Stomach (tissue), 9 donors: ENCODE results near the gene AK9. TPM values are rescaled to one million over a fixed set of nuclear protein-coding genes. Genes with fewer than 3 reads are reported as not detected.

Experiments
- DNase-seq, 2 donors: peaks; one replicate each; pipeline versions ENCODE4 v3.0.0 to v3.0.0-alpha.2; 2013 to 2019
- H3K27ac ChIP-seq, 5 donors: fragments of 200-600 bp in 4 of 5; sonication (generic) in 4 of 5; one replicate each; pipeline ENCODE4 v1.5.1; 2013 to 2019; ENCODE audit warnings: mild to moderate bottlenecking in 1 of 5, moderate library complexity in 1 of 5
- H3K27me3 ChIP-seq, 3 donors: fragments of 200-600 bp; sonication (generic); one replicate each; pipeline ENCODE4 v1.5.1; 2017 to 2019; ENCODE audit warnings: mixed run types in 1 of 3
- H3K36me3 ChIP-seq, 4 donors: fragments of 200-600 bp; sonication (generic); 1 replicate in 3 of 4; 2 replicates in 1 of 4; pipeline ENCODE4 v1.5.1; 2016 to 2019
- H3K4me1 ChIP-seq, 4 donors: fragments of 200-600 bp; sonication (generic); one replicate each; pipeline ENCODE4 v1.5.1; 2016 to 2019
- H3K4me3 ChIP-seq, 4 donors: fragments of 200-600 bp; sonication (generic) in 3 of 4; one replicate each; pipeline ENCODE4 v1.5.1; 2016 to 2019; ENCODE audit warnings: mild to moderate bottlenecking in 1 of 4
- H3K9me3 ChIP-seq, 4 donors: fragments of 200-600 bp; sonication (generic); one replicate each; pipeline ENCODE4 v1.5.1; 2016 to 2019
- EP300 ChIP-seq: sonication (generic); formaldehyde crosslinking; IDR thresholded peaks from one replicate; pipeline ENCODE4 v1.6.1; 2017; ENCODE audit warnings: antibody characterized with exemption
- POLR2A ChIP-seq, 4 donors: fragments of 450-650 bp; IDR thresholded peaks; one replicate each; pipeline ENCODE4 v1.6.1; 2016; ENCODE audit warnings: antibody characterized with exemption in 4 of 4, control low read depth in 2 of 4, mild to moderate bottlenecking in 1 of 4, moderate library complexity in 1 of 4
- POLR2AphosphoS5 ChIP-seq, 3 donors: sonication (generic); formaldehyde crosslinking; IDR thresholded peaks; one replicate each; pipeline ENCODE4 v1.6.1; 2016; ENCODE audit warnings: antibody characterized with exemption in 3 of 3
- WGBS, 5 donors: extraction: QIAGEN DNeasy Blood & Tissue Kit in 3 of 5; methylation state at CpG; one replicate each; pipeline versions ENCODE4 v1.1.5 to v1.1.7; 2013 to 2018; 5-methylcytosine and 5-hydroxymethylcytosine counted together
- intact Hi-C: fragments of 100-400 bp; cut with DNase I; formaldehyde crosslinking; loops from one replicate; pipeline ENCODE4 v1.15.1; 2023; ENCODE audit warnings: low total_unique reads
- polyA plus RNA-seq, 3 donors: library from polyadenylated mRNA; stranded (reverse); fragments of 200-250 nt; gene quantifications; one replicate each; pipeline ENCODE4 v1.2.3, GENCODE V29; 2013
- total RNA-seq, 5 donors: library from RNA; depleted of rRNA; stranded (reverse); fragments of >200 nt; gene quantifications; one replicate each; pipeline versions ENCODE4 v1.1.0 to v1.2.3, GENCODE V29; 2014 to 2016
- TF ChIP-seq, protein P1 (sequence below), 7 experiments: fragments of 450-650 bp in 4 of 7; fragments of 200-600 bp in 3 of 7; sonication (generic) in 3 of 7; IDR thresholded peaks; one replicate each; pipeline ENCODE4 v1.5.1; 2016 to 2019; ENCODE audit warnings: antibody characterized with exemption in 7 of 7, control low read depth in 2 of 7, mild to moderate bottlenecking in 1 of 7
- donor health status: healthy with polysubstance abuse.
- donor health status: Bipolar disorder and iron deficiency.
- donor health status: healthy.

AK9 gene
- total and polyA plus RNA-seq, 8 donors: 3.8 to 20.3 (median 9.1) TPM

DNA sequence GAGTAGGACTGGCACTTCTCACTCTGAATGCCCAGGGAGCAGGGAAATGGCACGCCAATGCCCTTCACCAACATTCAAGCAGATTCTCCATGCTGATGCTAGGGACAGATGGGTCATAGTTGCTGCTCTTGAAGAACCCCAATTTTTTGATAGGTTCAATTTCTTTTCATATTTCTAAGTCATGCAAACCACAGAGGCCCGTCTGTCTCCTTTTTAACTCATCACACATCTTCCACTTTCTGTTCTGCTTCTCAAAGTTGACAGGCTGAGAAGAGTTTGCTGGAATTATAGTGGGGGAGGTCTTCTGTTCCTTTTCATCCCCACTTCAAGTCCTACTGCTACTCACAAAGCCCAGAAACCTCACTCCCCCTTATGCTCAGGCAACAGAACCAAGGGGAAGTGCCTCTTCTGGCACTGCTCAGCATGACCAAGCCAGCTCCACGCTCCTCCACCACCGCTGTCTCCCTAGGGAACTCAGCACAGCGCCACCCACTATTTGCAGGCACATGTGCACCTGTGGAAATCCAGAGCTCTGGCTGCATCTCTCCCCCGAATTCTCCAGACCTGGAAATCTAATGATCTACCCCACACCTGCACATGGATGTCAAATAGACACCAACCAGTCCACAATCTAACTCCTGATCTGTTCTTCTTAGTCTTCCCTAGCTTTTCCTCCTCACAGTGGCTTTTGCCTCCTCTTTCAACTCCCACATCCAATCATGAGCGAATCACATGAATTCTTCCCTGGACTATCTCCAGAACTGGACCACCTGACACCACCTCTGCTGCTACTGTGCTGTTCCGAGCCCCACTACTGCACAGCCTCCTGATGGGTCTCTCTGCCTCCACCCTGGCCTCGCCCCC is 218.6 kb downstream of the AK9 start:
- no peak overlapping the region for H3K27ac ChIP-seq
- intact Hi-C loops: no loop called here
- peaks cover 0 to 29% (median 12%) of the 10 kb centered on the region in 4 donors for H3K4me1 ChIP-seq
- no peak overlapping the region for H3K4me3 ChIP-seq
- no peak for DNase-seq
- H3K9me3 ChIP-seq: no peaks in the 10 kb centered on the region
- TF ChIP-seq EP300: no peak
- no peak for TF ChIP-seq POLR2AphosphoS5 (IDR thresholded peaks at IDR 0.05)
- no peak for TF ChIP-seq POLR2A (IDR thresholded peaks at IDR 0.05)
- TF ChIP-seq, protein P1, sequence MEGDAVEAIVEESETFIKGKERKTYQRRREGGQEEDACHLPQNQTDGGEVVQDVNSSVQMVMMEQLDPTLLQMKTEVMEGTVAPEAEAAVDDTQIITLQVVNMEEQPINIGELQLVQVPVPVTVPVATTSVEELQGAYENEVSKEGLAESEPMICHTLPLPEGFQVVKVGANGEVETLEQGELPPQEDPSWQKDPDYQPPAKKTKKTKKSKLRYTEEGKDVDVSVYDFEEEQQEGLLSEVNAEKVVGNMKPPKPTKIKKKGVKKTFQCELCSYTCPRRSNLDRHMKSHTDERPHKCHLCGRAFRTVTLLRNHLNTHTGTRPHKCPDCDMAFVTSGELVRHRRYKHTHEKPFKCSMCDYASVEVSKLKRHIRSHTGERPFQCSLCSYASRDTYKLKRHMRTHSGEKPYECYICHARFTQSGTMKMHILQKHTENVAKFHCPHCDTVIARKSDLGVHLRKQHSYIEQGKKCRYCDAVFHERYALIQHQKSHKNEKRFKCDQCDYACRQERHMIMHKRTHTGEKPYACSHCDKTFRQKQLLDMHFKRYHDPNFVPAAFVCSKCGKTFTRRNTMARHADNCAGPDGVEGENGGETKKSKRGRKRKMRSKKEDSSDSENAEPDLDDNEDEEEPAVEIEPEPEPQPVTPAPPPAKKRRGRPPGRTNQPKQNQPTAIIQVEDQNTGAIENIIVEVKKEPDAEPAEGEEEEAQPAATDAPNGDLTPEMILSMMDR (IDR thresholded peaks at IDR 0.05): no peak
- H3K27me3 ChIP-seq: no peaks in the 10 kb centered on the region
- WGBS, 5 donors: 95 to 96% (median 96%) methylated on average over 9 of the region's 9 CpGs
- peaks cover 40 to 96% (median 93%) of the 10 kb centered on the region in 4 donors for H3K36me3 ChIP-seq

- intact Hi-C loops: no loop called here
Measured at GRCh38 chr6:109471105-109471810, 219.7 kb downstream of the AK9 start.

GRCh38 chr6:109469591-109470189 is 221.3 kb downstream of the AK9 start:
- Histone ChIP-seq H3K36me3 (peaks cover 45 to 99% (median 94%) of the 10 kb centered on the region in 4 donors), H3K4me1 (peaks cover 12 to 28% (median 15%) of the 10 kb centered on the region in 4 donors), H3K4me3 (no peak overlapping the region), H3K27me3 (no peaks in the 10 kb centered on the region), H3K27ac (no peak overlapping the region), H3K9me3 (no peaks in the 10 kb centered on the region)
- no peak for DNase-seq
- TF ChIP-seq EP300 (no peak), POLR2AphosphoS5 (IDR thresholded peaks at IDR 0.05) (no peak), POLR2A (IDR thresholded peaks at IDR 0.05) (no peak)
- TF ChIP-seq, protein P1 (IDR thresholded peaks at IDR 0.05): no peak
- 83 to 90% (median 87%) methylated on average over 5 of the region's 5 CpGs for WGBS, 5 donors
- intact Hi-C loops: no loop called here

More at GRCh38 chr6:109471105-109471810, 219.7 kb downstream of the AK9 start:
- Histone ChIP-seq H3K4me3 (no peak overlapping the region), H3K9me3 (no peaks in the 10 kb centered on the region), H3K27ac (no peak overlapping the region), H3K36me3 (peaks cover 42 to 99% (median 95%) of the 10 kb centered on the region in 4 donors), H3K27me3 (no peaks in the 10 kb centered on the region), H3K4me1 (peaks cover 2 to 28% (median 12%) of the 10 kb centered on the region in 4 donors)
- no peak for TF ChIP-seq EP300
- no peak for TF ChIP-seq POLR2A (IDR thresholded peaks at IDR 0.05)
- TF ChIP-seq, protein P1 (IDR thresholded peaks at IDR 0.05): no peak
- no peak for TF ChIP-seq POLR2AphosphoS5 (IDR thresholded peaks at IDR 0.05)
- WGBS, 5 donors: 87 to 94% (median 90%) methylated on average over 4 to 5 of the region's 5 CpGs
- no peak for DNase-seq

DNA sequence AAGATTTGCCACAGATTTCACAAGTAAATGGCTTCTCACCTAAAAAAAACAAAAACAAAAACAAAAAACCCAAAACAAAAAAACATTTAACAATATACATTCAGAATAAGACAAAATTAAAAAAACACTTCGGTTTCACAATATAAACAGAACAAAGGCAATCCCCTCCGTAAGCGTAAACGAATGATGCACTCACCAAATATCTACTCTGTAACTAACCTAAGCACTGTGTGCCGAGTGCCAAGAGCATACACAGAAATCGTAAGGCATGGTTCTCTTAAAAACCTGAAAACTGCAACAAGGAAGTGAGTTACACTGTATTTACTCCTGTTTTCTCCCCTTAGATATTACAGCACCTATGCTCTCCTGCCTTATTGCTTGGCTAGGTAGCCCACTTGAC is 223.3 kb downstream of the AK9 start:
- no peak overlapping the region for H3K4me3 ChIP-seq
- no peaks in the 10 kb centered on the region for H3K27me3 ChIP-seq
- DNase-seq: no peak
- peaks cover 36 to 91% (median 79%) of the 10 kb centered on the region in 4 donors for H3K36me3 ChIP-seq
- no peak for TF ChIP-seq POLR2A (IDR thresholded peaks at IDR 0.05)
- TF ChIP-seq, protein P1 (IDR thresholded peaks at IDR 0.05): no peak
- no peaks in the 10 kb centered on the region for H3K9me3 ChIP-seq
- peaks cover 12 to 28% (median 15%) of the 10 kb centered on the region in 4 donors for H3K4me1 ChIP-seq
- no peak overlapping the region for H3K27ac ChIP-seq
- WGBS, 5 donors: 68 to 81% (median 76%) methylated on average over 6 of the region's 6 CpGs
- intact Hi-C loops: no loop called here
